Osteoblast (primary cell): ENCODE measurements around the gene CYB5R2. TPM values are rescaled to one million over a fixed set of nuclear protein-coding genes. Genes with fewer than 3 reads are reported as not detected.

ENCODE experiments used
- DNase-seq: peaks from one replicate; pipeline ENCODE4 v3.0.0; 2011; ENCODE audit warnings: low spot score, mixed read lengths; ENCODE audit not compliant: insufficient read length; ENCODE audit errors: missing footprints
- H2AFZ ChIP-seq: 2 replicates; pipeline ENCODE4 v1.6.0; 2011; ENCODE audit warnings: mild to moderate bottlenecking, low read length
- H3K27ac ChIP-seq: 2 replicates; pipeline ENCODE4 v1.5.1; 2011; ENCODE audit warnings: mild to moderate bottlenecking, low read depth, low read length, moderate library complexity
- H3K27me3 ChIP-seq: 2 replicates; pipeline ENCODE4 v1.6.0; 2012; ENCODE audit warnings: mild to moderate bottlenecking, control low read depth, inconsistent platforms, low read length, moderate library complexity; ENCODE audit not compliant: insufficient read depth
- H3K36me3 ChIP-seq: 2 replicates; pipeline ENCODE4 v1.5.1; 2011; ENCODE audit warnings: mild to moderate bottlenecking, low read length, control low read depth, moderate library complexity; ENCODE audit not compliant: insufficient read depth
- H3K4me1 ChIP-seq: 2 replicates; pipeline ENCODE4 v1.5.1; 2011; ENCODE audit warnings: mild to moderate bottlenecking, low read length, control low read depth, moderate library complexity; ENCODE audit not compliant: insufficient read depth
- H3K4me2 ChIP-seq: 2 replicates; pipeline ENCODE4 v1.6.0; 2011; ENCODE audit warnings: mild to moderate bottlenecking, low read length; ENCODE audit not compliant: insufficient read depth
- H3K4me3 ChIP-seq: fragments of 200-600 bp; sonication (generic); 3 replicates; pipeline ENCODE4 v1.5.1; 2012; ENCODE audit warnings: mild to moderate bottlenecking, low read length, inconsistent platforms; ENCODE audit not compliant: insufficient read depth
- H3K79me2 ChIP-seq: 2 replicates; pipeline ENCODE4 v1.6.0; 2012; ENCODE audit warnings: mild to moderate bottlenecking, low read length, control low read depth, inconsistent platforms; ENCODE audit not compliant: insufficient read depth
- H3K9me3 ChIP-seq: 2 replicates; pipeline ENCODE4 v1.5.1; 2011; ENCODE audit warnings: low read depth, low read length, control low read depth
- H4K20me1 ChIP-seq: 2 replicates; pipeline ENCODE4 v1.6.0; 2012; ENCODE audit warnings: mild to moderate bottlenecking, low read length, control low read depth; ENCODE audit not compliant: insufficient read depth
- total RNA-seq: library from RNA; depleted of rRNA; stranded (reverse); fragments of >200 nt; gene quantifications from 2 replicates; pipeline ENCODE4 v1.2.3, GENCODE V29; 2012
- TF ChIP-seq, protein P1 (sequence below): IDR thresholded peaks from 2 replicates; pipeline ENCODE4 v1.5.1; 2011; ENCODE audit warnings: mild to moderate bottlenecking, low read depth, low read length, moderate library complexity; ENCODE audit errors: extremely low read depth

The CYB5R2 gene
- total RNA-seq, 1 donor: 14.8 TPM

DNA sequence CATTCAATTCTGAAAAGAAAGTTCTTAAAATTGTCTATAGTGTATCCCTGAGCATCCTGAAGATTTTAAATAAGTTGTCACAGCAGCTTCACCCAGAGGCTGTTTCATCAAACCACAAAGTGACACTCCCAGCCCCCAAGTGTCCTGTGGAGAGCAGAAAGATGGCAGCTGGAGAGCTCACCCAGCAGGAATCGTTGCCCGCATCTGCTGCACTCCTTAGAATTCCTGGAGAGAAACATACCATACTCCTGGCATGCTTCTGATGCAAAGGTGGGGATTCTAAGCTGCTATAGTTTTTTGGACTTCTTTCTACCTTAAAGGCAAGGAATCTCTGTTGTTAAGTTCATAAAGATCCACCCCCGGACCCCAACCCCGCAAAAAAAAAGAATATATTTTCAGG, 13.5 kb upstream of the CYB5R2 start:
- H3K27ac ChIP-seq: no peak overlapping the region
- no peaks in the 10 kb centered on the region for H4K20me1 ChIP-seq
- no peak overlapping the region for H3K4me2 ChIP-seq
- H2AFZ ChIP-seq: no peak overlapping the region
- no peaks in the 10 kb centered on the region for H3K36me3 ChIP-seq
- TF ChIP-seq, protein P1, sequence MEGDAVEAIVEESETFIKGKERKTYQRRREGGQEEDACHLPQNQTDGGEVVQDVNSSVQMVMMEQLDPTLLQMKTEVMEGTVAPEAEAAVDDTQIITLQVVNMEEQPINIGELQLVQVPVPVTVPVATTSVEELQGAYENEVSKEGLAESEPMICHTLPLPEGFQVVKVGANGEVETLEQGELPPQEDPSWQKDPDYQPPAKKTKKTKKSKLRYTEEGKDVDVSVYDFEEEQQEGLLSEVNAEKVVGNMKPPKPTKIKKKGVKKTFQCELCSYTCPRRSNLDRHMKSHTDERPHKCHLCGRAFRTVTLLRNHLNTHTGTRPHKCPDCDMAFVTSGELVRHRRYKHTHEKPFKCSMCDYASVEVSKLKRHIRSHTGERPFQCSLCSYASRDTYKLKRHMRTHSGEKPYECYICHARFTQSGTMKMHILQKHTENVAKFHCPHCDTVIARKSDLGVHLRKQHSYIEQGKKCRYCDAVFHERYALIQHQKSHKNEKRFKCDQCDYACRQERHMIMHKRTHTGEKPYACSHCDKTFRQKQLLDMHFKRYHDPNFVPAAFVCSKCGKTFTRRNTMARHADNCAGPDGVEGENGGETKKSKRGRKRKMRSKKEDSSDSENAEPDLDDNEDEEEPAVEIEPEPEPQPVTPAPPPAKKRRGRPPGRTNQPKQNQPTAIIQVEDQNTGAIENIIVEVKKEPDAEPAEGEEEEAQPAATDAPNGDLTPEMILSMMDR: no peak
- H3K79me2 ChIP-seq: no peaks in the 10 kb centered on the region
- peaks cover 17% of the 10 kb centered on the region for H3K27me3 ChIP-seq
- H3K9me3 ChIP-seq: no peaks in the 10 kb centered on the region
- no peak for DNase-seq
- no peaks in the 10 kb centered on the region for H3K4me1 ChIP-seq
- no peak overlapping the region for H3K4me3 ChIP-seq

DNA sequence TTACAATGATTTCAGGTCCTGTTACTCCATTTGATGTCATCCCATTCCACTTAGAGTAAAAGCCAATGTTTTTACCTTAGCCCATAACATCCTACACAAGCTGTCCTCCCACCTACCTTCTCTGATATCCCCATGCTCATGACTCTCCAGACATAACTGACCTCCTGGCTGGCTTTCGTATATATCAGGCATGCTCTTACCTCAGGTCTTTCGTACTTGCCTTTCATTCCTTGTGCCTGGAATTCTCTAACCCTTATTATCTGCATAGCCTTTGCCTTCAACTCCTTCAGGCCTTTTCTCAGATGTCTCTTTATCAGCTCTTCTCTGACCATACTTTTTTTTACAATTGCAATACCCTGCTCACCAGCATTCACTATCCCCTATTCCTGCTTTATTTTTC, 10.3 kb upstream of the CYB5R2 start:
- Histone ChIP-seq H2AFZ (no peak overlapping the region), H3K4me2 (no peak overlapping the region), H3K79me2 (no peaks in the 10 kb centered on the region), H3K27ac (no peak overlapping the region), H3K4me3 (no peak overlapping the region), H3K27me3 (peaks cover 19% of the 10 kb centered on the region), H3K36me3 (no peaks in the 10 kb centered on the region), H4K20me1 (no peaks in the 10 kb centered on the region), H3K9me3 (no peaks in the 10 kb centered on the region), H3K4me1 (no peaks in the 10 kb centered on the region)
- no peak for DNase-seq
- TF ChIP-seq, protein P1: no peak

DNA sequence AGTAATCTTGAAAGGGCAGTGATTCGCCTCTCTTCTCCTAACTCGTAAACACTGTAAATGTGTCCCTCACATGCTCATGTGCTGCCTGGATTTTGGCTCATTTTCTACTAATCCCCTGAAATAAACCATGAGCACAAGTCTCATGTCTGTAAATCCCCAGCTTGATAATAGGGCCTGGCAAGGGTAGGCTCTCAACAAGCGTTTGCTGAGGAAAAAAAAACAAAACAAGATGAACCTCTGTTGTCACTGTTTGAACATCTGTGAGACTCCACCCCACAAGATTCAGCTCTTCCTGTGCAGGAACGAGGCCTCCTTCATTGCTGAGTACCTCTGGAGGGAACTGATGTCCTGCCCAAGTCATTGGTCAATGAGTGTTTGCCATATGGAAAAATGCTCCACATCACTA, 4.5 kb upstream of the CYB5R2 start:
- no peaks in the 10 kb centered on the region for H3K79me2 ChIP-seq

DNA sequence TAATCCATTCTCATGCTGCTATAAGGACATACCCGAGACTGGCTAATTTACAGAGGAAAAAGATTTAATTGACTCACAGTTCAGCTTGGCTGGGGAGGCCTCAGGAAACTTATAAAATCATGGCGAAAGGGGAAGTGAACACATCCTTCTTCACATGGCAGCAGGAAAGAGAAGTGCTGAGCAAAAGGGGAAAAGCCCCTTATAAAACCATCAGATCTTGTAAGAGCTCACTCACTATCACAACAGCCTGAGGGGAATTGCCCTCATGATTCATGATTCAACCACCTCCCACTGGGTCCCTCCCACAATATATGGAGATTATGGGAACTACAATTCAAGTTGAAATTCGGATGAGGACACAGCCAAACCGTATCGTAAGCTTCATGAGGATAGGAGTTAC, 3.8 kb upstream of the CYB5R2 start:
- H3K79me2 ChIP-seq: no peaks in the 10 kb centered on the region
- H3K36me3 ChIP-seq: no peaks in the 10 kb centered on the region
- no peak overlapping the region for H3K4me3 ChIP-seq
- H4K20me1 ChIP-seq: no peaks in the 10 kb centered on the region
- peak; percentile 47 for DNase-seq
- H2AFZ ChIP-seq: no peak overlapping the region
- H3K4me2 ChIP-seq: no peak overlapping the region
- TF ChIP-seq, protein P1: no peak
- H3K4me1 ChIP-seq: peaks cover 10% of the 10 kb centered on the region
- H3K9me3 ChIP-seq: no peaks in the 10 kb centered on the region
- peaks cover 11% of the 10 kb centered on the region for H3K27me3 ChIP-seq
- H3K27ac ChIP-seq: no peak overlapping the region

More for the DNA sequence above, 4.5 kb upstream of the CYB5R2 start:
- Histone ChIP-seq H3K9me3 (no peaks in the 10 kb centered on the region), H3K4me1 (peaks cover 7% of the 10 kb centered on the region), H2AFZ (no peak overlapping the region), H3K4me3 (no peak overlapping the region), H3K4me2 (no peak overlapping the region), H4K20me1 (no peaks in the 10 kb centered on the region), H3K27ac (no peak overlapping the region), H3K27me3 (peaks cover 15% of the 10 kb centered on the region), H3K36me3 (no peaks in the 10 kb centered on the region)
- TF ChIP-seq, protein P1: no peak
- no peak for DNase-seq
